H1 (cell line): Measurements from ENCODE around the gene ABHD12B. TPM values are rescaled to one million over a fixed set of nuclear protein-coding genes. Genes with fewer than 3 reads are reported as not detected.

Experiments
- CTCF ChIA-PET: fragments of 300-600 bp; sonication (Branson Sonifier 250); formaldehyde crosslinking; loops from one replicate; lab custom pipeline; 2021; ENCODE audit not compliant: partially characterized antibody; lab: Charles Lee
- POLR2A ChIA-PET: fragments of 300-600 bp; sonication (Branson Sonifier 250); formaldehyde crosslinking; loops from one replicate; lab custom pipeline; 2021; ENCODE audit warnings: inconsistent platforms; ENCODE audit not compliant: partially characterized antibody; lab: Charles Lee
- DNase-seq, 2 experiments: peaks; one replicate each; pipeline versions ENCODE4 v3.0.0 to v3.0.0-alpha.2; 2010 to 2022; ENCODE audit warnings: low spot score in 2 of 2, low read depth in 1 of 2, mixed read lengths in 1 of 2
- FAIRE-seq: peaks from 2 replicates; lab custom pipeline; 2011; peaks lifted over from hg19 to GRCh38; lab: Jason Lieb, UNC
- H2AFZ ChIP-seq: 2 replicates; pipeline ENCODE4 v1.8.1; 2012; ENCODE audit warnings: low read length, inconsistent platforms
- H2AK5ac ChIP-seq: 2 replicates; pipeline ENCODE4 v1.6.1; 2013; ENCODE audit warnings: low read depth, low read length
- H2BK120ac ChIP-seq: replicated peaks from 2 replicates; pipeline ENCODE3; 2013; ENCODE audit warnings: low read depth, low read length, inconsistent platforms
- H2BK12ac ChIP-seq: 2 replicates; pipeline ENCODE4 v1.6.1; 2013; ENCODE audit warnings: low read depth, low read length
- H2BK15ac ChIP-seq: 2 replicates; pipeline ENCODE4 v1.6.1; 2013; ENCODE audit warnings: low read length
- H2BK20ac ChIP-seq: 2 replicates; pipeline ENCODE4 v1.6.1; 2013; ENCODE audit warnings: low read length
- H2BK5ac ChIP-seq: 2 replicates; pipeline ENCODE4 v1.6.1; 2013; ENCODE audit warnings: low read depth, low read length
- H3K14ac ChIP-seq: 2 replicates; pipeline ENCODE4 v1.6.1; 2013; ENCODE audit warnings: inconsistent platforms; ENCODE audit not compliant: insufficient read length
- H3K18ac ChIP-seq: 2 replicates; pipeline ENCODE4 v1.6.1; 2013; ENCODE audit warnings: low read length; ENCODE audit errors: extremely low read depth
- H3K23ac ChIP-seq: 2 replicates; pipeline ENCODE4 v1.6.1; 2013; ENCODE audit warnings: inconsistent platforms; ENCODE audit not compliant: insufficient read length
- H3K23me2 ChIP-seq: 2 replicates; pipeline ENCODE4 v1.6.1; 2013; ENCODE audit warnings: low read depth, low read length
- H3K27ac ChIP-seq: 2 replicates; pipeline ENCODE4 v1.6.1; 2011; ENCODE audit warnings: low read depth, low read length, inconsistent platforms
- H3K27me3 ChIP-seq, 4 experiments: replicated peaks in 1 of 4; 1 replicate in 1 of 4; 2 replicates in 3 of 4; pipeline versions ENCODE4 v1.6.1 to v1.8.1; 2011 to 2013; ENCODE audit warnings: low read length in 3 of 4, mild to moderate bottlenecking in 3 of 4, inconsistent platforms in 2 of 4, mixed read lengths in 2 of 4, moderate library complexity in 1 of 4; ENCODE audit not compliant: control insufficient read depth in 3 of 4, insufficient read depth in 3 of 4; ENCODE audit errors: extremely low read depth in 1 of 4
- H3K36me3 ChIP-seq, 4 experiments: 2 replicates each; pipeline versions ENCODE4 v1.6.1 to v1.8.1; 2011 to 2013; ENCODE audit warnings: mild to moderate bottlenecking in 4 of 4, low read length in 3 of 4, moderate library complexity in 2 of 4, control low read depth in 1 of 4, inconsistent platforms in 1 of 4; ENCODE audit not compliant: insufficient read depth in 4 of 4, control insufficient read depth in 2 of 4
- H3K4ac ChIP-seq: replicated peaks from 2 replicates; pipeline ENCODE3; 2013; ENCODE audit warnings: low read length, low read depth, mixed read lengths, inconsistent platforms; ENCODE audit not compliant: insufficient read length
- H3K4me1 ChIP-seq, 4 experiments: replicated peaks in 1 of 4; 1 replicate in 1 of 4; 2 replicates in 3 of 4; pipeline versions ENCODE4 v1.6.1 to v1.8.1; 2011 to 2013; ENCODE audit warnings: low read length in 3 of 4, inconsistent platforms in 2 of 4, mixed read lengths in 1 of 4; ENCODE audit not compliant: insufficient read depth in 4 of 4, control insufficient read depth in 3 of 4
- H3K4me2 ChIP-seq, 2 experiments: 2 replicates each; pipeline versions ENCODE4 v1.6.1 to v1.8.1; 2011 to 2013; ENCODE audit warnings: low read depth in 2 of 2, low read length in 2 of 2, control low read depth in 1 of 2, inconsistent platforms in 1 of 2, mild to moderate bottlenecking in 1 of 2; ENCODE audit not compliant: insufficient read depth in 1 of 2
- H3K4me3 ChIP-seq, 4 experiments: fragments of 200-600, 300-600 bp in 1 of 4; sonication (generic), shearing (Covaris generic), sonication (Bioruptor Twin) in 1 of 4; 2 replicates each; pipeline versions ENCODE4 v1.5.1 to v1.8.1; 2011 to 2016; ENCODE audit warnings: low read length in 4 of 4, low read depth in 3 of 4, control low read depth in 2 of 4, inconsistent platforms in 2 of 4, mild to moderate bottlenecking in 2 of 4, mixed read lengths in 1 of 4, moderate library complexity in 1 of 4; ENCODE audit not compliant: insufficient read depth in 2 of 4; ENCODE audit errors: extremely low read depth in 1 of 4
- H3K56ac ChIP-seq: replicated peaks from 2 replicates; pipeline ENCODE3; 2013; ENCODE audit warnings: low read depth, mild to moderate bottlenecking, mixed read lengths, low read length, inconsistent platforms; ENCODE audit not compliant: insufficient read length
- H3K79me1 ChIP-seq: 2 replicates; pipeline ENCODE4 v1.6.1; 2013; ENCODE audit warnings: low read depth, low read length, control low read depth
- H3K79me2 ChIP-seq, 2 experiments: 2 replicates each; pipeline versions ENCODE4 v1.6.1 to v1.8.1; 2012 to 2013; ENCODE audit warnings: low read length in 2 of 2, mild to moderate bottlenecking in 2 of 2, inconsistent platforms in 1 of 2; ENCODE audit not compliant: insufficient read depth in 2 of 2, control insufficient read depth in 1 of 2
- H3K9ac ChIP-seq, 4 experiments: replicated peaks in 1 of 4; 1 replicate in 1 of 4; 2 replicates in 3 of 4; pipeline versions ENCODE4 v1.6.1 to v1.8.1; 2011 to 2013; ENCODE audit warnings: low read depth in 3 of 4, low read length in 3 of 4, control low read depth in 2 of 4, mild to moderate bottlenecking in 2 of 4, moderate library complexity in 2 of 4, inconsistent platforms in 1 of 4; ENCODE audit errors: extremely low read depth in 1 of 4
- H3K9me3 ChIP-seq, 2 experiments: 2 replicates each; pipeline versions ENCODE4 v1.6.1 to v1.8.1; 2012 to 2013; ENCODE audit warnings: mild to moderate bottlenecking in 2 of 2, moderate library complexity in 2 of 2, control low read depth in 1 of 2, inconsistent platforms in 1 of 2, low read depth in 1 of 2, low read length in 1 of 2, mixed read lengths in 1 of 2; ENCODE audit not compliant: insufficient read depth in 2 of 2
- H4K20me1 ChIP-seq, 2 experiments: replicated peaks in 1 of 2; 2 replicates each; pipeline versions ENCODE3 to v1.8.1; 2011 to 2013; ENCODE audit warnings: inconsistent platforms in 2 of 2, low read length in 2 of 2, mild to moderate bottlenecking in 1 of 2; ENCODE audit not compliant: insufficient read depth in 2 of 2, control insufficient read depth in 1 of 2
- H4K5ac ChIP-seq: 2 replicates; pipeline ENCODE4 v1.6.1; 2013; ENCODE audit warnings: low read length, low read depth, mixed read lengths, inconsistent platforms; ENCODE audit not compliant: insufficient read length
- H4K8ac ChIP-seq: 2 replicates; pipeline ENCODE4 v1.8.0; 2013; ENCODE audit warnings: mild to moderate bottlenecking, moderate library complexity, low read length, inconsistent platforms; ENCODE audit not compliant: insufficient read depth; ENCODE audit errors: extremely low read depth
- H4K91ac ChIP-seq: replicated peaks from 2 replicates; pipeline ENCODE3; 2013; ENCODE audit warnings: low read length, mixed read lengths, inconsistent platforms; ENCODE audit not compliant: insufficient read length
- CTBP2 ChIP-seq: IDR thresholded peaks from 2 replicates; pipeline ENCODE4 v1.7.0; 2011; ENCODE audit warnings: borderline replicate concordance, mild to moderate bottlenecking, moderate library complexity, mixed read lengths, low read length; ENCODE audit not compliant: insufficient read depth, insufficient read length
- EP300 ChIP-seq, 2 experiments: IDR thresholded peaks; 1 replicate in 1 of 2; 2 replicates in 1 of 2; pipeline ENCODE4 v1.6.1; 2011 to 2012; ENCODE audit warnings: low read depth in 2 of 2, low read length in 2 of 2, mild to moderate bottlenecking in 2 of 2, borderline replicate concordance in 1 of 2, inconsistent platforms in 1 of 2, moderate library complexity in 1 of 2
- EZH2 ChIP-seq: fragments of 200-600 bp; sonication (generic); IDR thresholded peaks from 2 replicates; pipeline ENCODE4 v1.7.1; 2012; ENCODE audit warnings: low read depth, mild to moderate bottlenecking, moderate library complexity, low read length, inconsistent platforms; ENCODE audit not compliant: severe bottlenecking
- GTF2F1 ChIP-seq: IDR thresholded peaks from 2 replicates; pipeline ENCODE4 v1.6.1; 2012; ENCODE audit warnings: low read depth, low read length, improper control_type of control experiment, borderline replicate concordance
- JUND ChIP-seq: IDR thresholded peaks from 2 replicates; pipeline ENCODE4 v1.6.1; 2011; ENCODE audit warnings: mild to moderate bottlenecking, improper control_type of control experiment, low read length
- KDM5A ChIP-seq: fragments of 200-600 bp; IDR thresholded peaks from 2 replicates; pipeline ENCODE4 v1.7.1; 2012; ENCODE audit warnings: mild to moderate bottlenecking, low read length, inconsistent platforms, mixed read lengths
- RFX5 ChIP-seq: IDR thresholded peaks from 2 replicates; pipeline ENCODE4 v1.6.1; 2011; ENCODE audit warnings: low read depth, low read length, improper control_type of control experiment, borderline replicate concordance
- RNF2 ChIP-seq: fragments of 200-900, 300-1000 bp; sonication (generic); IDR thresholded peaks from 2 replicates; pipeline ENCODE4 v1.7.1; 2016; ENCODE audit warnings: borderline replicate concordance, low read depth, mild to moderate bottlenecking, antibody characterized with exemption, low read length; ENCODE audit not compliant: poor library complexity, severe bottlenecking; ENCODE audit errors: missing control alignments
- SAP30 ChIP-seq: fragments of 300-600 bp; sonication (generic); IDR thresholded peaks from 2 replicates; pipeline ENCODE4 v1.7.1; 2012; ENCODE audit warnings: low read length, moderate library complexity, mild to moderate bottlenecking, inconsistent platforms; ENCODE audit not compliant: insufficient read depth, insufficient replicate concordance
- SRF ChIP-seq: IDR thresholded peaks from 2 replicates; pipeline ENCODE4 v1.6.1; 2011; ENCODE audit warnings: mild to moderate bottlenecking, low read depth, low read length, moderate library complexity
- TAF7 ChIP-seq: optimal IDR thresholded peaks from 2 replicates; pipeline ENCODE3; 2011; ENCODE audit warnings: low read depth, mild to moderate bottlenecking, inconsistent platforms, low read length, moderate library complexity, borderline replicate concordance
- WGBS, 2 experiments: shearing (Covaris generic) in 1 of 2; methylation state at CpG; one replicate each; pipeline versions ENCODE4 v1.1.6 to v1.1.7; 2013 to 2015; ENCODE audit warnings: low lambda C conversion rate in 2 of 2, mixed read lengths in 2 of 2, inconsistent platforms in 1 of 2, low coverage in 1 of 2, missing lambda C conversion rate in 1 of 2; ENCODE audit not compliant: insufficient replicate concordance in 2 of 2, insufficient coverage in 1 of 2, insufficient read length in 1 of 2; ENCODE audit errors: extremely low coverage in 1 of 2, missing lambda C conversion rate in 1 of 2; 5-methylcytosine and 5-hydroxymethylcytosine counted together
- polyA plus RNA-seq, 7 experiments: library from polyadenylated mRNA; depleted of rRNA in 3 of 7; stranded (reverse) in 5 of 7; unstranded in 2 of 7; fragments of >200 nt in 5 of 7; fragments of 200-250 nt in 2 of 7; gene quantifications; 1 replicate in 5 of 7; 2 replicates in 1 of 7; 4 replicates in 1 of 7; pipeline versions ENCODE4 v1.2.1 to v1.2.3, GENCODE V29; 2011 to 2013; ENCODE audit warnings: missing spikeins in 2 of 7, mixed read lengths in 2 of 7
- total RNA-seq: library from RNA; stranded (reverse); fragmentation: NEBNext Ultra II Directional; extraction: Animal tissue kit (Norgen Biotek cat#: 25700); gene quantifications from 2 replicates; pipeline ENCODE4 v1.2.1, GENCODE V29; 2021
- TF ChIP-seq, protein P1 (sequence below): IDR thresholded peaks from 2 replicates; pipeline ENCODE4 v1.6.1; 2011; ENCODE audit warnings: low read depth, mild to moderate bottlenecking, low read length; ENCODE audit not compliant: insufficient read depth

Gene ABHD12B
- total and polyA plus RNA-seq, 2 of the 8 experiments (the other 6 are each of a cell fraction or from before 2014, with no cell fraction given) = 4.0 to 102 TPM

DNA sequence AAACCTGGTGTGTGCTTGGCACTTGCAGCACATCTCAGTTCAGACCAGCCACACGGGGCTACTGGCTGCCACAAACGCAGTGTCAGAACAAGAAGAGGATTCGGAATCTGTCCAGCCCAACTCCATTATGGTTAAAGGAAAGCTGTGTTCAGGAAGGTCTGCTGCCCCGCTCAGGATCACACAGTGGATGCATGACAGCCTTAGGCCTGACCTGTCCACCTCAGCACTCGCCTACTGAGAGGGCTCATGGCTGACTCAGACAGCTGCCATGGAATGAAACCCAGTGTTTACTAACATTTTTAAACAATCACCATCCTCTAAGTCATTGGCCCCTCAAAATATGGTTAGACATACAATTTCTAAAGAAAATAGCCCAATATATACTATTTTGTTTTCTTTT is 35.3 kb upstream of the ABHD12B start:
- H3K14ac ChIP-seq = no peak overlapping the region
- no peak for DNase-seq
- no peak overlapping the region for H3K4me2 ChIP-seq
- H3K27ac ChIP-seq = no peak overlapping the region
- no peak overlapping the region for H3K56ac ChIP-seq
- H3K18ac ChIP-seq = no peak overlapping the region
- ChIA-PET CTCF (interaction anchor here (1.8 kb wide), 1 partner anchor 24 kb away, joined by 7 read pairs; no protein-coding TSS in a partner anchor), POLR2A (no interaction called here)
- no peak overlapping the region for H3K4ac ChIP-seq
- no peaks in the 10 kb centered on the region for H3K79me1 ChIP-seq
- no peak overlapping the region for H2AFZ ChIP-seq
- H2BK120ac ChIP-seq = no peak overlapping the region
- no peaks in the 10 kb centered on the region for H4K20me1 ChIP-seq
- 86% methylated on average over 5 of the region's 5 CpGs; no CpG with 5 or more reads in 1 of the 2 experiments for WGBS, 2 experiments
- no peak for TF ChIP-seq EP300 (IDR thresholded peaks at IDR 0.05; ENCODE audit: borderline replicate concordance in 1 of 2, low read depth in 2 of 2, low read length in 2 of 2)
- no peak for TF ChIP-seq RNF2
- TF ChIP-seq, protein P1, sequence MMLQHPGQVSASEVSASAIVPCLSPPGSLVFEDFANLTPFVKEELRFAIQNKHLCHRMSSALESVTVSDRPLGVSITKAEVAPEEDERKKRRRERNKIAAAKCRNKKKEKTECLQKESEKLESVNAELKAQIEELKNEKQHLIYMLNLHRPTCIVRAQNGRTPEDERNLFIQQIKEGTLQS = no peak
- TF ChIP-seq TAF7 = no peak
- TF ChIP-seq SAP30 = no peak
- TF ChIP-seq GTF2F1 = no peak
- TF ChIP-seq EZH2 = no peak
- TF ChIP-seq KDM5A = no peak
- no peak for TF ChIP-seq SRF
- TF ChIP-seq CTBP2 = no peak
- TF ChIP-seq RFX5 = no peak
- TF ChIP-seq JUND = no peak
- no peak overlapping the region for H2BK12ac ChIP-seq
- no peaks in the 10 kb centered on the region for H3K36me3 ChIP-seq
- H2BK15ac ChIP-seq = no peak overlapping the region; the same call in 1 of the 2 replicates
- H2BK5ac ChIP-seq = no peak overlapping the region
- H3K27me3 ChIP-seq = peaks cover 0 to 18% (median 15%) of the 10 kb centered on the region in 4 experiments; a peak in 5 of 7 replicates
- H4K8ac ChIP-seq = no peak overlapping the region; the same call in 1 of the 2 replicates
- no peak for FAIRE-seq
- no peak overlapping the region for H3K4me3 ChIP-seq
- H4K91ac ChIP-seq = no peak overlapping the region
- peaks cover 3% of the 10 kb centered on the region; the same call in 1 of the 2 replicates for H3K23me2 ChIP-seq
- H4K5ac ChIP-seq = no peak overlapping the region
- no peak overlapping the region for H2AK5ac ChIP-seq
- peaks cover 0 to 4% (median under 1%) of the 10 kb centered on the region in 4 experiments; a peak in 3 of 7 replicates for H3K4me1 ChIP-seq
- no peaks in the 10 kb centered on the region for H3K79me2 ChIP-seq
- H3K23ac ChIP-seq = no peak overlapping the region
- no peak overlapping the region for H3K9ac ChIP-seq
- no peak overlapping the region for H2BK20ac ChIP-seq
- no peaks in the 10 kb centered on the region for H3K9me3 ChIP-seq
